Measurements from ENCODE around the gene ABCG1.
"Not testable (repeated sequence)": the region's sequence is repeated elsewhere in the genome, so short reads cannot be mapped to it uniquely, and the experiment has no call there.

The ABCG1 gene

GRCh38 chr21:42218836-42219605 is at the start of gene ABCG1:
TSS of gene ABCG1 (plus strand) at chr21:42219140. CDS start at chr21:42219263, 123 bp downstream.
- DNase-seq: peak; percentile 36 to 44

GRCh38 chr21:42169758-42170157 is 49.2 kb upstream of the ABCG1 start:
- no peak for DNase-seq

GRCh38 chr21:42171091-42172053 is 47.6 kb upstream of the ABCG1 start:
- DNase-seq: no peak

GRCh38 chr21:42172596-42173483 is 46.1 kb upstream of the ABCG1 start:
- no peak for DNase-seq

- no peak for DNase-seq
Observed at GRCh38 chr21:42174173-42174572, 44.8 kb upstream of the ABCG1 start.

- DNase-seq: no peak
Observed at GRCh38 chr21:42175110-42175710, 43.7 kb upstream of the ABCG1 start.

- no peak for DNase-seq
Observed at GRCh38 chr21:42176859-42177258, 42.1 kb upstream of the ABCG1 start.

- no peak for DNase-seq
Observed at GRCh38 chr21:42179316-42179715, 39.6 kb upstream of the ABCG1 start.

GRCh38 chr21:42180001-42180400 is 38.9 kb upstream of the ABCG1 start:
- not testable (repeated sequence) for DNase-seq

GRCh38 chr21:42182713-42183371 is 36.1 kb upstream of the ABCG1 start:
- DNase-seq: no peak

GRCh38 chr21:42183374-42184266 is 35.3 kb upstream of the ABCG1 start:
- no peak for DNase-seq

- DNase-seq: no peak
Observed at GRCh38 chr21:42186591-42186990, 32.3 kb upstream of the ABCG1 start.

- DNase-seq: peak; percentile 74 to 76
Observed at GRCh38 chr21:42187976-42188653, 30.8 kb upstream of the ABCG1 start.

GRCh38 chr21:42188663-42189062 is 30.3 kb upstream of the ABCG1 start:
- DNase-seq: no peak

GRCh38 chr21:42189431-42189830 is 29.5 kb upstream of the ABCG1 start:
- DNase-seq: no peak

- DNase-seq: no peak
Observed at GRCh38 chr21:42189860-42190485, 29.0 kb upstream of the ABCG1 start.

- DNase-seq: no peak
Observed at GRCh38 chr21:42190486-42190863, 28.5 kb upstream of the ABCG1 start.

GRCh38 chr21:42191064-42191463 is 27.9 kb upstream of the ABCG1 start:
- DNase-seq: no peak

Measured in activated CD4-positive, alpha-beta T cell treated with anti-CD3 and anti-CD28 coated beads for 4 hours (primary cell).